ENCODE results near the gene RAP2B. TPM values are rescaled to one million over a fixed set of nuclear protein-coding genes. Genes with fewer than 3 reads are reported as not detected.

Gene RAP2B
- total and polyA plus RNA-seq, 2 donors (not counting 3 experiments of a cell fraction or from before 2014, with no cell fraction given): 8.3 to 27.5 TPM

DNA sequence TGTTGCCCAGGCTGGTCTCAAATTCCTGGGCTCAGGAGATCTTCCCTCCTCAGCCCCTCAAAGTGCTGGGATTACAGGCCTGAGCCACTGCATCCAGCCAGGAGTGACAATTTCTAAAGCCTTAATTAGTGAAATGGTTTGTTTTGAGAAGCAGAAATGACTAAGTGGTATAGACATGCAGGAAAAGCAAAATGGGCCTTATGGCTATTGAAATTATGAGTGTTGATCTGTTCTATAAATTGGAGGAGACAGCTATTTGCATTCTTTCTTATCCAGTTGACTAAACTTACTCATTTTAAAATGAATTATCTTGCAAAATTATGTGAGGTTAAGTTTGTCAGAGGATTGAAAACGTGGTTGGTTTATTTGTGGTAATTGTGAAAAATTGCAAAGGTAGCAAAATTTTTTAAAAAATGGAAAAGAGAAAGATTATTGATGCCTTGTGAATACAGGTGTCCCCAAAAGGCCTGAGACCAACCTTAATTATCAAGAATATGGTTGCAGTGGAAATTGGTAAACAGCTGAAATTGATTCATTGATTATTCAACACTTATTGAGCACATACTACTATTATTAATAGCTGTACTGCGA is 7.9 kb downstream of the RAP2B start:
- H3K36me3 ChIP-seq (ENCODE audit: control insufficient read depth in 2 of 2, extremely low read depth in 1 of 2, insufficient read depth in 2 of 2, low read length in 2 of 2): peaks cover 0 to 3% of the 10 kb centered on the region in 2 experiments
- POLR2A ChIA-PET: no interaction called here
- peaks cover 42% of the 10 kb centered on the region for H3K79me2 ChIP-seq (ENCODE audit: control insufficient read depth, insufficient read depth, low read length)
- CTCF ChIA-PET: interaction anchor here (1.3 kb wide), 1 partner anchor 274 kb away, joined by 3 read pairs; no protein-coding TSS in a partner anchor
- no peak for FAIRE-seq
- peaks cover 26% of the 10 kb centered on the region for H3K4me1 ChIP-seq (ENCODE audit: control insufficient read depth, extremely low read depth, insufficient read depth, low read length)
- no TSS peak for BruUV-seq (replicated peaks)
- H3K9me1 ChIP-seq (replicated peaks; ENCODE audit: control insufficient read depth, extremely low read depth, insufficient read depth, low read length): no peaks in the 10 kb centered on the region
- no peak overlapping the region for H3K9ac ChIP-seq (replicated peaks; ENCODE audit: extremely low read depth, insufficient read depth, low read length)
- no peak overlapping the region for H3K27ac ChIP-seq (ENCODE audit: insufficient read depth, low read depth, low read length)
- H3K9me3 ChIP-seq (replicated peaks; ENCODE audit: control insufficient read depth, insufficient read depth, low read length): no peaks in the 10 kb centered on the region
- intact Hi-C loops (cut with micrococcal nuclease) (loop anchor here (10.0 kb wide), 1 partner anchor 725 kb away; no protein-coding TSS in a partner anchor), dilution Hi-C loops (cut with MboI; ENCODE audit: extremely low pct_ligation_motif_present, low sequenced_read_pairs) (no loop called here)
- no peak for DNase-seq (ENCODE audit: low read depth, low spot score)
- TF ChIP-seq, protein P1, sequence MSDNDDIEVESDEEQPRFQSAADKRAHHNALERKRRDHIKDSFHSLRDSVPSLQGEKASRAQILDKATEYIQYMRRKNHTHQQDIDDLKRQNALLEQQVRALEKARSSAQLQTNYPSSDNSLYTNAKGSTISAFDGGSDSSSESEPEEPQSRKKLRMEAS (IDR thresholded peaks at IDR 0.05; ENCODE audit: insufficient read depth, insufficient read length): no peak
- no peak overlapping the region for H3K4me2 ChIP-seq (ENCODE audit: insufficient read depth, low read length)
- no peaks in the 10 kb centered on the region for H3K27me3 ChIP-seq (ENCODE audit: control insufficient read depth in 2 of 2, insufficient read depth in 2 of 2, low read length in 2 of 2)
- H4K20me1 ChIP-seq (replicated peaks; ENCODE audit: control insufficient read depth, extremely low read depth, insufficient read depth, low read length): peaks cover 3% of the 10 kb centered on the region
- no peak overlapping the region for H3K4me3 ChIP-seq (replicated peaks in 1 of 3; ENCODE audit: insufficient read depth in 1 of 3, low read depth in 1 of 3, low read length in 3 of 3)
- H2AFZ ChIP-seq (ENCODE audit: low read depth, low read length): no peak overlapping the region

DNA sequence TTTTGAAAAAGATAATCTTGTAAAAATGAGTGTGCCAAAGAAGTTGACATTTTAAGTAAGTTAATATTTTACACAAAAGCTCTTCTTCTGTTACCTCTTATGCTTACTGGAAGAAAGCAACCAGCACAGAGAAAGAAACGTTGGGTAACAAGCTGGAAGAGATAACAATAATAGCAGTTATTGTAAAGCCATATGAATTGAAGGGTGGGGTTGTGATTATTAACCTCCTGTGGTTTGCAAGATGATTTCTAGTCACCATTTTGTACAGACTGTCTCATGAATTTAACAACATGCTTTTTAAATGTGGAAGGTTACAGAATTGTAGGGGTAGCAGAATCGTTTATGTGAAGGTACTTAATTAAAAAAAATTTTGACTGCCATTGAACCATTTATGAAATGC is 9.2 kb downstream of the RAP2B start:
- Histone ChIP-seq H2AFZ (ENCODE audit: low read depth, low read length) (no peak overlapping the region), H3K36me3 (ENCODE audit: control insufficient read depth in 2 of 2, extremely low read depth in 1 of 2, insufficient read depth in 2 of 2, low read length in 2 of 2) (peaks cover 0 to 3% of the 10 kb centered on the region in 2 experiments), H3K9me3 (replicated peaks; ENCODE audit: control insufficient read depth, insufficient read depth, low read length) (no peaks in the 10 kb centered on the region), H4K20me1 (replicated peaks; ENCODE audit: control insufficient read depth, extremely low read depth, insufficient read depth, low read length) (no peaks in the 10 kb centered on the region), H3K9me1 (replicated peaks; ENCODE audit: control insufficient read depth, extremely low read depth, insufficient read depth, low read length) (no peaks in the 10 kb centered on the region), H3K79me2 (ENCODE audit: control insufficient read depth, insufficient read depth, low read length) (peaks cover 28% of the 10 kb centered on the region), H3K27ac (ENCODE audit: insufficient read depth, low read depth, low read length) (no peak overlapping the region), H3K9ac (replicated peaks; ENCODE audit: extremely low read depth, insufficient read depth, low read length) (no peak overlapping the region), H3K4me1 (ENCODE audit: control insufficient read depth, extremely low read depth, insufficient read depth, low read length) (peaks cover 15% of the 10 kb centered on the region), H3K4me2 (ENCODE audit: insufficient read depth, low read length) (no peak overlapping the region), H3K27me3 (ENCODE audit: control insufficient read depth in 2 of 2, insufficient read depth in 2 of 2, low read length in 2 of 2) (no peaks in the 10 kb centered on the region), H3K4me3 (replicated peaks in 1 of 3; ENCODE audit: insufficient read depth in 1 of 3, low read depth in 1 of 3, low read length in 3 of 3) (no peak overlapping the region)
- TF ChIP-seq EZH2 (IDR thresholded peaks at IDR 0.05; ENCODE audit: borderline replicate concordance, low read depth, low read length, severe bottlenecking) (no peak), FOS (IDR thresholded peaks at IDR 0.05; ENCODE audit: borderline replicate concordance, insufficient read depth, low read length) (no peak), JUN (IDR thresholded peaks at IDR 0.05; ENCODE audit: borderline replicate concordance, insufficient read depth, insufficient read length, low read depth) (no peak), POLR2AphosphoS5 (IDR thresholded peaks at IDR 0.05; ENCODE audit: insufficient read depth, low read depth, low read length) (no peak), GATA2 (IDR thresholded peaks at IDR 0.05; ENCODE audit: insufficient read depth, insufficient read length, low read depth, low read length) (no peak), POLR2A (IDR thresholded peaks at IDR 0.05; ENCODE audit: low read depth, low read length) (no peak), MYC (IDR thresholded peaks at IDR 0.05; ENCODE audit: low read depth, low read length) (no peak)
- TF ChIP-seq, protein P1 (IDR thresholded peaks at IDR 0.05; ENCODE audit: insufficient read depth, insufficient read length): no peak
- TF ChIP-seq, protein P2, sequence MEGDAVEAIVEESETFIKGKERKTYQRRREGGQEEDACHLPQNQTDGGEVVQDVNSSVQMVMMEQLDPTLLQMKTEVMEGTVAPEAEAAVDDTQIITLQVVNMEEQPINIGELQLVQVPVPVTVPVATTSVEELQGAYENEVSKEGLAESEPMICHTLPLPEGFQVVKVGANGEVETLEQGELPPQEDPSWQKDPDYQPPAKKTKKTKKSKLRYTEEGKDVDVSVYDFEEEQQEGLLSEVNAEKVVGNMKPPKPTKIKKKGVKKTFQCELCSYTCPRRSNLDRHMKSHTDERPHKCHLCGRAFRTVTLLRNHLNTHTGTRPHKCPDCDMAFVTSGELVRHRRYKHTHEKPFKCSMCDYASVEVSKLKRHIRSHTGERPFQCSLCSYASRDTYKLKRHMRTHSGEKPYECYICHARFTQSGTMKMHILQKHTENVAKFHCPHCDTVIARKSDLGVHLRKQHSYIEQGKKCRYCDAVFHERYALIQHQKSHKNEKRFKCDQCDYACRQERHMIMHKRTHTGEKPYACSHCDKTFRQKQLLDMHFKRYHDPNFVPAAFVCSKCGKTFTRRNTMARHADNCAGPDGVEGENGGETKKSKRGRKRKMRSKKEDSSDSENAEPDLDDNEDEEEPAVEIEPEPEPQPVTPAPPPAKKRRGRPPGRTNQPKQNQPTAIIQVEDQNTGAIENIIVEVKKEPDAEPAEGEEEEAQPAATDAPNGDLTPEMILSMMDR (IDR thresholded peaks at IDR 0.05; ENCODE audit: extremely low read depth in 1 of 2, insufficient read depth in 1 of 2, low read depth in 1 of 2, low read length in 2 of 2): no peak
- FAIRE-seq: no peak
- intact Hi-C loops (cut with micrococcal nuclease) (no loop called here), dilution Hi-C loops (cut with MboI; ENCODE audit: extremely low pct_ligation_motif_present, low sequenced_read_pairs) (no loop called here)
- no TSS peak for BruUV-seq (replicated peaks)
- ChIA-PET POLR2A (no interaction called here), CTCF (interaction anchor here (1.2 to 2.1 kb wide), 4 partner anchors 36 to 273 kb away, joined by 3 to 5 read pairs (median 4); no protein-coding TSS in a partner anchor)
- no peak for DNase-seq (ENCODE audit: low read depth, low spot score)

Measured in endothelial cell of umbilical vein (primary cell).